Stimulated activated CD4-positive, alpha-beta T cell treated with anti-CD3 and anti-CD28 coated beads, Interleukin-2, amount 100 ng/mL, for 4 hours (primary cell): Measurements from ENCODE around the gene KLLN.
"Not testable (repeated sequence)": the region's sequence is repeated elsewhere in the genome, so short reads cannot be mapped to it uniquely, and the experiment has no call there.

Experiments
- DNase-seq: peaks from one replicate; pipeline ENCODE4 v3.0.0-alpha.2; 2020; ENCODE audit warnings: low read depth

The KLLN gene

DNA sequence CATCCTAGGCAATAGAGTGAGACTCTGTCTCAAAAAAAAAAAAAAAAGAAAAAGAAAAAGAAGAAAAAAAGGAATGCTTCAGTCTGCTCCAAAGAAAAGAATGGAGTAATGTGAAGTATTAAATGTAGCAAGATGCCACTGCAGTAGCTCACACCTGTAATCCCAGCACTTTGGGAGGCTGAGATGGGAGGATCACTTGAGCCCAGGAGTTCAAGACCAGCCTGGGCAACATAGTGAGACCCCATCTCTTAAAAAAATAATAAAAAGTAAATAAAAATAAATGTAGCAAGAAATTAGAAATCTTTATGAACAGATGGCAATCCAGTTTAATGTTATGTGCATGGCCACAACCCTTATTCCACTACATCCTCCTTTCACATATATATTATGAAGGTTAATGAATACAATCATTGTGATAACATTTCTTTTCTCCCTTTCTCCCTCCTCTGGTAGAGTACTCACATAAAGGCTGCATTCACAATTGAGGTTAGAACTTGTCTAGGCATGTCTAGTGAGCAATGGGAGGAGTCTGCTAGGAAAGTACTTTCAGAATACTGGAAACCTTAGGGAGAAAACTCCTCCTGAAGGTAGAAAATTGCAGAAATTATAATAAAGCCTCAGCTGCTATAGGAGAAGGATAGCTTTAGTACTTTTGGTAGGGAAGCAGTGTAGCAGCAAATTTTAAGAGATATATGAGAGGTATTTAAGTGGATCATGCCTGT is 20.4 kb downstream of the KLLN start:
- DNase-seq = no peak

GRCh38 chr10:87842220-87842641 is 21.1 kb downstream of the KLLN start:
- DNase-seq = no peak

DNA sequence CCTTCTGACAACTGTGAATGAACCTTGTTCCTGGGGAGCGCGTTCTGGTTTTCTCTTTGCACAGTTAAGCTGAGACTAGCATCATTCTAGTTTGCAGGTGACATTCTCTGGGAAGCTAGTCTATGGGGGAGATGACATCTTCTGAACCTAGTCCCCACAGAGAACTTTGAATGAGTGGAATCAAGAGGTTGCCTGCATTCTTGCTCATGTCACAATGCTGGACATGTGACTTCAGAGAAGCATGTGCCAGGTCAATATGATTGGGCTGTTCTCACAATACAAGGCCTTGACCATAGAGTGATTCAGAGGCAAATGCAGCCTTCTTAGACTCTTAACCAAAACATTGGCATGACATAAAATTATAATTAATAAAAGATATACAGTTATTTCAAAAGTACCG is 22.1 kb downstream of the KLLN start:
- DNase-seq = no peak

DNA sequence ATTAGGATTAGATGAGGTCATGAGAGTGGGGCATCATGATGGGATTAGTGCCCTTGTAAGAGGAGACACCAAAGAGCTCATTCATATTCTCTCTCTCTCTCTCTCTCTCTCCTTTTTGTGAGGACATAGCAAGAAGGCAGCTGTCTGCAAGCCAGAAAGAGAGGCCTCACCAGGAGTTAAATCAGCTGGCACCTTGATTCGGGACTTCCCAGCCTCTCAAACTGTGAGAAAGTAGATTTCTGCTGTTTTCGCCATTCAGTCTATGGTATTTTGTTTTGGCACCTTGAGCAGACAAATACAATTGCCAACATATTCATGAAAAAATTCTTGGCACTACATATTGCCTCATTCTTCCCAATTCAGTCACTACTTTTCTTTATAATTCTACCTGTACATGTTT is 24.7 kb downstream of the KLLN start:
- no peak for DNase-seq

DNA sequence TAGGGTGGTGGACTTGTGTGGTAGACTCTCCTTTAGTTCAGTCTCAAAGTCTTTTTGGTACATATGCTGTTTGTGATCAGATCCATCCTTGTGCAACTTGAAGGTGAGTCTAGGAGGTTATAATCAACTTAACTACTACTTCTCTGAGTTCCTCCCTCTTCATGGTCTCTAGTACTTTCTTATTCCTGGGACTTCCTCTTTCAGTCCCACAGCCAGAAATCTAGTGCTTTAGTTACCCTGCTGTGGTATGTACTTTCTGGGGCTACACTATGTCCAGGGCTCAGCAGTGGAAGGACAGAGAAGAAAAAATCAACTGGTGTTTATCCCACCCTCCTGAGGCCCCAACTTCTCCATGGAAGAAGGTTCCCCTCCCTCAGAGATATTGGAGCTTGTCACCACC is 25.9 kb downstream of the KLLN start:
- no peak for DNase-seq

GRCh38 chr10:87836098-87836497 is 27.2 kb downstream of the KLLN start:
- no peak for DNase-seq

GRCh38 chr10:87829986-87830729 is 33.2 kb downstream of the KLLN start:
- no peak for DNase-seq

DNA sequence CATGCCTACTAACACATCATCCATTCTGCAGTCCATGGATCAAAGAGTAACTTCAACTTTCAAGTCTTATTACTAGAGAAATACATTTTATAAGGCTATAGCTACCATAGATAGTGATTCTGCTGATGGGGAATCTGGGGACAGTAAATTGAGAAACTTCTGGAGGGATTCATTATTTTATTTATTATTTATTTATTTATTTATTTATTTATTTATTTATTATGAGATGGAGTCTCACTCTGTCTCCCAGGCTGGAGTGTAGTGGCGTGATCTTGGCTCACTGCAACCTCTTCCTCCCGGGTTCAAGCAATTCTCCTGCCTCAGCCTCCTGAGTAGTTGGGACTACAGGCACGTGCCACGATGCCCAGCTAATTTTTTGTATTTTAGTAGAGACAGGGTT is 34.3 kb downstream of the KLLN start:
- not testable (repeated sequence) for DNase-seq

- no peak for DNase-seq
These were observed 35.7 kb downstream of the KLLN start for GRCh38 chr10:87827681-87828080.

- no peak for DNase-seq
These were observed 36.7 kb downstream of the KLLN start for GRCh38 chr10:87826653-87827052.

DNA sequence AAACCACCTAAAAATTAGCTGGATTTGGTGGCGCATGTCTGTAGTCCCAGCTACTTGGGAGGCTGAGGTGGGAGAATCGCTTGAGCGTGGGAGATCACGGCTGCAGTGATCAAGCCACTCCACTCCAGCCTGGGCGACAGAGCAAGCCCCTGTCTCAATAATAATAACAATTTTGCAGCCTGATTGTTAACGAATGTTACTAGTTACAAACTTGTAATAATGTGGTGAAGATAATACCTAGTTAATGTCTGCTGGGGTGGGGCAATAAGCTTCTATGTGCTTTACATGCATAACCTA is 44.1 kb downstream of the KLLN start:
- DNase-seq = no peak

GRCh38 chr10:87818505-87819288 is 44.6 kb downstream of the KLLN start:
- peak; percentile 61 for DNase-seq

GRCh38 chr10:87817609-87818504 is 45.5 kb downstream of the KLLN start, which contains the start of gene ATAD1:
ATAD1 (minus strand) TSS chr10:87818226; CDS start chr10:87814599, 3,627 bp downstream.
- DNase-seq = peak; percentile 82

- no peak for DNase-seq
These were observed 46.3 kb downstream of the KLLN start for GRCh38 chr10:87816898-87817608.

GRCh38 chr10:87816163-87816897 is 47.0 kb downstream of the KLLN start:
- DNase-seq = no peak
